SU-DHL-6 (cell line): Measurements from ENCODE around the gene CYP4V2.

Experiments used
- H2AFZ ChIP-seq: fragments of 200-600 bp; sonication (generic); 2 replicates; pipeline ENCODE4 v1.6.1; 2014; ENCODE audit warnings: low read depth, mild to moderate bottlenecking, moderate library complexity, mixed read lengths, antibody characterized with exemption, low read length; ENCODE audit not compliant: severe bottlenecking
- H3F3A ChIP-seq: fragments of 200-600 bp; shearing (Covaris generic); 2 replicates; pipeline ENCODE4 v1.6.0; 2016; ENCODE audit warnings: antibody characterized with exemption, mild to moderate bottlenecking; ENCODE audit not compliant: insufficient read depth
- H3K27ac ChIP-seq: fragments of 200-600 bp; sonication (generic); 2 replicates; pipeline ENCODE4 v1.5.1; 2016; ENCODE audit warnings: low read depth, mild to moderate bottlenecking, low read length, moderate library complexity, mixed read lengths
- H3K27me3 ChIP-seq: fragments of 200-600 bp; sonication (generic), shearing (Covaris generic); 2 replicates; pipeline ENCODE4 v1.6.0; 2014; ENCODE audit warnings: mild to moderate bottlenecking, low read length
- H3K36me3 ChIP-seq: fragments of 200-600 bp; sonication (generic); 2 replicates; pipeline ENCODE4 v1.6.1; 2014; ENCODE audit warnings: mild to moderate bottlenecking, low read length, mixed read lengths
- H3K4me2 ChIP-seq: fragments of 300-600, 200-600 bp; shearing (Covaris generic), sonication (generic); 2 replicates; pipeline ENCODE4 v1.6.0; 2014; ENCODE audit warnings: low read length, low read depth, mild to moderate bottlenecking; ENCODE audit not compliant: poor library complexity, severe bottlenecking
- H3K4me3 ChIP-seq: fragments of 200-600 bp; sonication (generic); 2 replicates; pipeline ENCODE4 v1.5.1; 2014; ENCODE audit warnings: antibody characterized with exemption, low read length, mild to moderate bottlenecking, mixed read lengths; ENCODE audit not compliant: insufficient read depth, poor library complexity, severe bottlenecking
- H3K79me2 ChIP-seq: fragments of 200-600 bp; sonication (generic); 2 replicates; pipeline ENCODE4 v1.6.1; 2014; ENCODE audit warnings: mild to moderate bottlenecking, low read length, moderate library complexity; ENCODE audit not compliant: insufficient read depth
- H3K9ac ChIP-seq: fragments of 200-600 bp; sonication (generic); 2 replicates; pipeline ENCODE4 v1.7.0; 2014; ENCODE audit warnings: mild to moderate bottlenecking, low read length
- H3K9me2 ChIP-seq: fragments of 200-600 bp; sonication (generic); replicated peaks from 2 replicates; pipeline ENCODE4 v1.6.1; 2014; ENCODE audit warnings: low read length; ENCODE audit not compliant: insufficient read depth
- H3K9me3 ChIP-seq: fragments of 200-600 bp; sonication (generic); 2 replicates; pipeline ENCODE4 v1.6.1; 2014; ENCODE audit warnings: low read length, mixed read lengths; ENCODE audit not compliant: insufficient read depth
- H4K20me1 ChIP-seq: fragments of 200-600 bp; sonication (generic); 2 replicates; pipeline ENCODE4 v1.6.1; 2014; ENCODE audit warnings: low read depth, mild to moderate bottlenecking, antibody characterized with exemption, low read length, moderate library complexity, mixed read lengths
- CTCF ChIP-seq: fragments of 200-600 bp; sonication (generic); IDR thresholded peaks from one replicate; pipeline ENCODE4 v1.5.1; 2017; ENCODE audit warnings: antibody characterized with exemption, mild to moderate bottlenecking, low read length, moderate library complexity; ENCODE audit not compliant: insufficient read depth, poor library complexity, severe bottlenecking
- EZH2phosphoT487 ChIP-seq: fragments of 200-600 bp; sonication (generic), shearing (Covaris generic); conservative IDR thresholded peaks from 2 replicates; pipeline ENCODE4 v1.6.1; 2018; ENCODE audit warnings: mild to moderate bottlenecking, antibody characterized with exemption, low read length, moderate library complexity, mixed read lengths

The CYP4V2 gene

GRCh38 chr4:186227744-186228513, 36.6 kb downstream of the CYP4V2 start:
- H3K27ac ChIP-seq, result no peak overlapping the region
- H3K4me2 ChIP-seq, result no peak overlapping the region
- no peak overlapping the region for H3K4me3 ChIP-seq
- TF ChIP-seq EZH2phosphoT487 (no peak), CTCF (no peak)
- H4K20me1 ChIP-seq, result no peaks in the 10 kb centered on the region
- H3F3A ChIP-seq, result no peaks in the 10 kb centered on the region
- H3K9me3 ChIP-seq, result no peaks in the 10 kb centered on the region
- no peak overlapping the region for H2AFZ ChIP-seq
- H3K9ac ChIP-seq, result no peak overlapping the region
- H3K9me2 ChIP-seq, result no peaks in the 10 kb centered on the region
- H3K36me3 ChIP-seq, result no peaks in the 10 kb centered on the region
- no peaks in the 10 kb centered on the region for H3K79me2 ChIP-seq
- no peaks in the 10 kb centered on the region for H3K27me3 ChIP-seq

GRCh38 chr4:186228514-186228894, 37.1 kb downstream of the CYP4V2 start:
- H3K9ac ChIP-seq, result no peak overlapping the region
- no peak overlapping the region for H3K4me2 ChIP-seq
- H4K20me1 ChIP-seq, result no peaks in the 10 kb centered on the region
- no peaks in the 10 kb centered on the region for H3K27me3 ChIP-seq
- H3K9me2 ChIP-seq, result no peaks in the 10 kb centered on the region
- TF ChIP-seq CTCF, result no peak
- TF ChIP-seq EZH2phosphoT487, result no peak
- H3K36me3 ChIP-seq, result no peaks in the 10 kb centered on the region
- no peaks in the 10 kb centered on the region for H3K9me3 ChIP-seq
- H3F3A ChIP-seq, result no peaks in the 10 kb centered on the region
- H2AFZ ChIP-seq, result no peak overlapping the region
- H3K79me2 ChIP-seq, result no peaks in the 10 kb centered on the region
- no peak overlapping the region for H3K27ac ChIP-seq
- H3K4me3 ChIP-seq, result no peak overlapping the region

GRCh38 chr4:186234367-186234766, 43.0 kb downstream of the CYP4V2 start:
- H3K4me3 ChIP-seq, result no peak overlapping the region
- no peaks in the 10 kb centered on the region for H3K9me3 ChIP-seq
- H3K9ac ChIP-seq, result no peak overlapping the region
- TF ChIP-seq CTCF (no peak), EZH2phosphoT487 (no peak)
- no peak overlapping the region for H2AFZ ChIP-seq
- H4K20me1 ChIP-seq, result no peaks in the 10 kb centered on the region
- H3K36me3 ChIP-seq, result no peaks in the 10 kb centered on the region
- H3K79me2 ChIP-seq, result no peaks in the 10 kb centered on the region
- H3F3A ChIP-seq, result no peaks in the 10 kb centered on the region
- no peaks in the 10 kb centered on the region for H3K9me2 ChIP-seq
- H3K4me2 ChIP-seq, result no peak overlapping the region
- no peaks in the 10 kb centered on the region for H3K27me3 ChIP-seq
- H3K27ac ChIP-seq, result no peak overlapping the region
